ENCODE measurements around the gene MED10.
"Not testable (repeated sequence)": the region's sequence is repeated elsewhere in the genome, so short reads cannot be mapped to it uniquely, and the experiment has no call there.

Gene MED10

GRCh38 chr5:6365142-6365976 lies 13.0 kb downstream of the MED10 start:
- no peak for TF ChIP-seq POU6F1 (CRISPR knock-in tag; IDR thresholded peaks at IDR 0.05; ENCODE audit: borderline replicate concordance, low read depth)
- no peak for TF ChIP-seq ZNF8 (CRISPR knock-in tag; IDR thresholded peaks at IDR 0.05)
- TF ChIP-seq, protein P1, sequence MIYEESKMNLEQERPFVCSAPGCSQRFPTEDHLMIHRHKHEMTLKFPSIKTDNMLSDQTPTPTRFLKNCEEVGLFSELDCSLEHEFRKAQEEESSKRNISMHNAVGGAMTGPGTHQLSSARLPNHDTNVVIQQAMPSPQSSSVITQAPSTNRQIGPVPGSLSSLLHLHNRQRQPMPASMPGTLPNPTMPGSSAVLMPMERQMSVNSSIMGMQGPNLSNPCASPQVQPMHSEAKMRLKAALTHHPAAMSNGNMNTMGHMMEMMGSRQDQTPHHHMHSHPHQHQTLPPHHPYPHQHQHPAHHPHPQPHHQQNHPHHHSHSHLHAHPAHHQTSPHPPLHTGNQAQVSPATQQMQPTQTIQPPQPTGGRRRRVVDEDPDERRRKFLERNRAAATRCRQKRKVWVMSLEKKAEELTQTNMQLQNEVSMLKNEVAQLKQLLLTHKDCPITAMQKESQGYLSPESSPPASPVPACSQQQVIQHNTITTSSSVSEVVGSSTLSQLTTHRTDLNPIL (CRISPR knock-in tag; IDR thresholded peaks at IDR 0.05; ENCODE audit: low read depth), result no peak
- TF ChIP-seq PATZ1 (CRISPR knock-in tag; IDR thresholded peaks at IDR 0.05; ENCODE audit: borderline replicate concordance), result no peak
- no peak for TF ChIP-seq GLIS3 (CRISPR knock-in tag; IDR thresholded peaks at IDR 0.05)
- no peak for TF ChIP-seq ZC3H10 (CRISPR knock-in tag; IDR thresholded peaks at IDR 0.05)
- TF ChIP-seq RARB (CRISPR knock-in tag; IDR thresholded peaks at IDR 0.05), result no peak
- no peak for TF ChIP-seq ESRRG (CRISPR knock-in tag; IDR thresholded peaks at IDR 0.05)
- TF ChIP-seq ZNF565 (CRISPR knock-in tag; conservative IDR thresholded peaks at IDR 0.05; ENCODE audit: low read depth), result no peak
- no peak for TF ChIP-seq ZFP30 (CRISPR knock-in tag; IDR thresholded peaks at IDR 0.05)
- TF ChIP-seq ISL1 (CRISPR knock-in tag; IDR thresholded peaks at IDR 0.05), result no peak
- TF ChIP-seq TOX (CRISPR knock-in tag; IDR thresholded peaks at IDR 0.05; ENCODE audit: borderline replicate concordance), result no peak
- no peak for TF ChIP-seq TCF4 (CRISPR knock-in tag; IDR thresholded peaks at IDR 0.05; ENCODE audit: borderline replicate concordance)
- no peak for TF ChIP-seq ZNF70 (CRISPR knock-in tag; IDR thresholded peaks at IDR 0.05)
- no peak for TF ChIP-seq CSRNP3 (CRISPR knock-in tag; IDR thresholded peaks at IDR 0.05)
- TF ChIP-seq, protein P2, sequence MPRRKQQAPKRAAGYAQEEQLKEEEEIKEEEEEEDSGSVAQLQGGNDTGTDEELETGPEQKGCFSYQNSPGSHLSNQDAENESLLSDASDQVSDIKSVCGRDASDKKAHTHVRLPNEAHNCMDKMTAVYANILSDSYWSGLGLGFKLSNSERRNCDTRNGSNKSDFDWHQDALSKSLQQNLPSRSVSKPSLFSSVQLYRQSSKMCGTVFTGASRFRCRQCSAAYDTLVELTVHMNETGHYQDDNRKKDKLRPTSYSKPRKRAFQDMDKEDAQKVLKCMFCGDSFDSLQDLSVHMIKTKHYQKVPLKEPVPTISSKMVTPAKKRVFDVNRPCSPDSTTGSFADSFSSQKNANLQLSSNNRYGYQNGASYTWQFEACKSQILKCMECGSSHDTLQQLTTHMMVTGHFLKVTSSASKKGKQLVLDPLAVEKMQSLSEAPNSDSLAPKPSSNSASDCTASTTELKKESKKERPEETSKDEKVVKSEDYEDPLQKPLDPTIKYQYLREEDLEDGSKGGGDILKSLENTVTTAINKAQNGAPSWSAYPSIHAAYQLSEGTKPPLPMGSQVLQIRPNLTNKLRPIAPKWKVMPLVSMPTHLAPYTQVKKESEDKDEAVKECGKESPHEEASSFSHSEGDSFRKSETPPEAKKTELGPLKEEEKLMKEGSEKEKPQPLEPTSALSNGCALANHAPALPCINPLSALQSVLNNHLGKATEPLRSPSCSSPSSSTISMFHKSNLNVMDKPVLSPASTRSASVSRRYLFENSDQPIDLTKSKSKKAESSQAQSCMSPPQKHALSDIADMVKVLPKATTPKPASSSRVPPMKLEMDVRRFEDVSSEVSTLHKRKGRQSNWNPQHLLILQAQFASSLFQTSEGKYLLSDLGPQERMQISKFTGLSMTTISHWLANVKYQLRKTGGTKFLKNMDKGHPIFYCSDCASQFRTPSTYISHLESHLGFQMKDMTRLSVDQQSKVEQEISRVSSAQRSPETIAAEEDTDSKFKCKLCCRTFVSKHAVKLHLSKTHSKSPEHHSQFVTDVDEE (CRISPR knock-in tag; IDR thresholded peaks at IDR 0.05), result no peak
- TF ChIP-seq ZFP3 (CRISPR knock-in tag; IDR thresholded peaks at IDR 0.05), result no peak
- TF ChIP-seq SNAI2 (CRISPR knock-in tag; IDR thresholded peaks at IDR 0.05), result no peak

GRCh38 chr5:6363454-6364011 lies 14.8 kb downstream of the MED10 start:
- ATAC-seq, result not testable (repeated sequence)

More at GRCh38 chr5:6365142-6365976, 13.0 kb downstream of the MED10 start:
- peak; percentile 32; the same call in 2 of the 3 replicates for ATAC-seq

DNA sequence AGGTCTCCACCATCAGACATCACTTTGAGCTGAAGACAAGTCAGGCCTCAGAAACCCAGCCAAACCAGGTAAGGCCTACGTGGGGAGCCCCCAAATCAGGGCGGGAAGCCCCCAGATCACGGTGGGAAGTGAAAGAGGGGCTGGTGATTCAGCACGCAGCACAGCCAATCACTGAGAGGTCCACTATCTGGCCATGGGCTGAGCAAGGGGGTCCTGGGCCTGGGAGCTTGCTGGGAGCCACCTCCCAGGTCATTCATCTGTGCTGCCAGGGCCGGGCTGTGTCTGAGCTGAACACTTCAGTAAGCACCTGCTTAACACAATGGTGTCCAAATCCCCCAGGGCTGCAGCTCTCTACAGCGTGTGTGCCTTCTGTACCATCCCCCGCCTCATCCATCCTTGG lies 15.5 kb downstream of the MED10 start:
- no peak for ATAC-seq
- no peak for TF ChIP-seq CSRNP3 (CRISPR knock-in tag; IDR thresholded peaks at IDR 0.05)
- no peak for TF ChIP-seq ZC3H10 (CRISPR knock-in tag; IDR thresholded peaks at IDR 0.05)
- no peak for TF ChIP-seq GLIS3 (CRISPR knock-in tag; IDR thresholded peaks at IDR 0.05)
- TF ChIP-seq, protein P2 (CRISPR knock-in tag; IDR thresholded peaks at IDR 0.05), result no peak
- no peak for TF ChIP-seq SNAI2 (CRISPR knock-in tag; IDR thresholded peaks at IDR 0.05)
- TF ChIP-seq OSR1 (CRISPR knock-in tag; IDR thresholded peaks at IDR 0.05), result no peak
- TF ChIP-seq PPARA (CRISPR knock-in tag; IDR thresholded peaks at IDR 0.05; ENCODE audit: borderline replicate concordance), result no peak
- TF ChIP-seq ZNF565 (CRISPR knock-in tag; conservative IDR thresholded peaks at IDR 0.05; ENCODE audit: low read depth), result no peak
- TF ChIP-seq ARNTL (CRISPR knock-in tag; IDR thresholded peaks at IDR 0.05; ENCODE audit: borderline replicate concordance, low read depth), result no peak
- TF ChIP-seq TCF4 (CRISPR knock-in tag; IDR thresholded peaks at IDR 0.05; ENCODE audit: borderline replicate concordance), result no peak
- TF ChIP-seq ZFP3 (CRISPR knock-in tag; IDR thresholded peaks at IDR 0.05), result no peak
- TF ChIP-seq BACH2 (CRISPR knock-in tag; IDR thresholded peaks at IDR 0.05; ENCODE audit: borderline replicate concordance), result no peak
- TF ChIP-seq ZNF8 (CRISPR knock-in tag; IDR thresholded peaks at IDR 0.05), result no peak
- no peak for TF ChIP-seq ZFP30 (CRISPR knock-in tag; IDR thresholded peaks at IDR 0.05)
- no peak for TF ChIP-seq RARB (CRISPR knock-in tag; IDR thresholded peaks at IDR 0.05)
